OCI-LY3 (cell line): ENCODE results near the gene FADS3.

Source experiments
- EZH2phosphoT487 ChIP-seq: fragments of 200-600 bp; shearing (Covaris generic); IDR thresholded peaks from 2 replicates; pipeline ENCODE4 v1.6.1; 2018; ENCODE audit warnings: antibody characterized with exemption, mixed run types, low read depth
- TF ChIP-seq, protein P1 (sequence below): fragments of 200-600, 300-600 bp; sonication (generic); IDR thresholded peaks from 2 replicates; pipeline ENCODE4 v1.5.1; 2014; ENCODE audit warnings: antibody characterized with exemption, low read length, low read depth

DNA sequence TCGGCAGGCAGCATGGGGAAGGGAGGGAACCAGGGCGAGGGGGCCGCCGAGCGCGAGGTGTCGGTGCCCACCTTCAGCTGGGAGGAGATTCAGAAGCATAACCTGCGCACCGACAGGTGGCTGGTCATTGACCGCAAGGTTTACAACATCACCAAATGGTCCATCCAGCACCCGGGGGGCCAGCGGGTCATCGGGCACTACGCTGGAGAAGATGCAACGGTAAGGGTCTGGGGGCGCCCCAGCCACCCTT lies 63.0 kb downstream of the FADS3 start:
- TF ChIP-seq, protein P1, sequence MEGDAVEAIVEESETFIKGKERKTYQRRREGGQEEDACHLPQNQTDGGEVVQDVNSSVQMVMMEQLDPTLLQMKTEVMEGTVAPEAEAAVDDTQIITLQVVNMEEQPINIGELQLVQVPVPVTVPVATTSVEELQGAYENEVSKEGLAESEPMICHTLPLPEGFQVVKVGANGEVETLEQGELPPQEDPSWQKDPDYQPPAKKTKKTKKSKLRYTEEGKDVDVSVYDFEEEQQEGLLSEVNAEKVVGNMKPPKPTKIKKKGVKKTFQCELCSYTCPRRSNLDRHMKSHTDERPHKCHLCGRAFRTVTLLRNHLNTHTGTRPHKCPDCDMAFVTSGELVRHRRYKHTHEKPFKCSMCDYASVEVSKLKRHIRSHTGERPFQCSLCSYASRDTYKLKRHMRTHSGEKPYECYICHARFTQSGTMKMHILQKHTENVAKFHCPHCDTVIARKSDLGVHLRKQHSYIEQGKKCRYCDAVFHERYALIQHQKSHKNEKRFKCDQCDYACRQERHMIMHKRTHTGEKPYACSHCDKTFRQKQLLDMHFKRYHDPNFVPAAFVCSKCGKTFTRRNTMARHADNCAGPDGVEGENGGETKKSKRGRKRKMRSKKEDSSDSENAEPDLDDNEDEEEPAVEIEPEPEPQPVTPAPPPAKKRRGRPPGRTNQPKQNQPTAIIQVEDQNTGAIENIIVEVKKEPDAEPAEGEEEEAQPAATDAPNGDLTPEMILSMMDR, result no peak
- TF ChIP-seq EZH2phosphoT487, result no peak
